Immature natural killer cell (primary cell): ENCODE data around the gene ADCY3. TPM values are rescaled to one million over a fixed set of nuclear protein-coding genes. Genes with fewer than 3 reads are reported as not detected.

ENCODE experiments used
- DNase-seq, 3 donors: peaks; one replicate each; pipeline ENCODE4 v3.0.0; 2022; ENCODE audit warnings: mixed read lengths in 1 of 3
- H3K27ac Mint-ChIP-seq, 6 donors: one replicate each; pipeline ENCODE4 v1.8.0; 2020; ENCODE audit warnings: mixed read lengths in 6 of 6, mild to moderate bottlenecking in 5 of 6, inconsistent platforms in 4 of 6, moderate library complexity in 3 of 6
- H3K27me3 Mint-ChIP-seq, 3 donors: one replicate each; pipeline ENCODE4 v1.8.0; 2020 to 2021; ENCODE audit warnings: low read depth in 3 of 3, mild to moderate bottlenecking in 3 of 3, mixed read lengths in 3 of 3, moderate library complexity in 3 of 3, inconsistent platforms in 1 of 3
- H3K36me3 Mint-ChIP-seq, 3 donors: one replicate each; pipeline ENCODE4 v1.8.0; 2020; ENCODE audit warnings: mixed read lengths in 3 of 3, inconsistent platforms in 2 of 3, mild to moderate bottlenecking in 2 of 3
- H3K4me1 Mint-ChIP-seq, 2 donors: one replicate each; pipeline ENCODE4 v1.8.0; 2020; ENCODE audit warnings: inconsistent platforms in 2 of 2, mild to moderate bottlenecking in 2 of 2, mixed read lengths in 2 of 2, moderate library complexity in 1 of 2
- H3K4me3 Mint-ChIP-seq, 5 donors: one replicate each; pipeline ENCODE4 v1.8.0; 2020; ENCODE audit warnings: mild to moderate bottlenecking in 5 of 5, mixed read lengths in 5 of 5, inconsistent platforms in 3 of 5, moderate library complexity in 3 of 5
- H3K9me3 Mint-ChIP-seq, 6 donors: one replicate each; pipeline ENCODE4 v1.8.0; 2020; ENCODE audit warnings: mild to moderate bottlenecking in 6 of 6, mixed read lengths in 6 of 6, inconsistent platforms in 4 of 6, moderate library complexity in 3 of 6
- polyA plus RNA-seq, 3 donors: library from polyadenylated mRNA; unstranded; fragments of 300-500 nt; fragmentation: Illumina TruSeq; gene quantifications; one replicate each; pipeline ENCODE4 v1.2.3, GENCODE V29; 2021

Gene ADCY3
- polyA plus RNA-seq, 3 donors from 2014 or later = 0.86 to 2.1 TPM; not detected in 1

DNA sequence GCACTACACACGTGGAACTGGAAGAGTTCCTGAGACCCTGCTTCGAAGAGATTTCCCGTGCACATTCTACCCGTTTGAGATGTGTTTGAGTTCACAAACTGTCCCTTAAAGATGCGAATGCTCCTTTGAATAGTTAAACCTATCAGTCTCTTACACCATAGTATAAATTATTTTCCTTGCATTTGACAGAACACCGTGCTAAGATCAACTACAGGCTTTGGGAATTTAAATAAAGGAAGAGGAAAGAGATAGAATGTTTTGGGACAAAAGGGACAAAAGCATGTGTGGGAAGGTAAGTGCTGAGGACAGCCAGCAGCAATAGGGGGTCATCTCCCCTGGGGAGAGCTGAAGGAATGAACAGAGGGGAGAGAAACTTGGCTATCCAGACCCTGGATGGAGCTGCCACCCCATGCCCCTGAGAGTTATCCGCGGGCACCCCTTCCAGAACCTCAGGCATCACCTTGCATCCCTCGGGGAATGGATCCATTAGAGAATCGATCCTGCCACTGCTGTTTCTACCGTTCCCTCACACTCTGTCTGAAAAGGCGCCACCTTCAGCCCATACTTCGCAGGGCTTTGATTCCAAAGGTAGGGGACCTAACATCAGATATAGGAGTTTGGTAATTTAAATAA is 888 bp upstream of the ADCY3 start:
- Mint-ChIP-seq H3K9me3 (no peaks in the 10 kb centered on the region), H3K4me1 (peaks cover 29 to 30% of the 10 kb centered on the region in 2 donors), H3K4me3 (peak overlapping the region; percentile 69 to 84 (median 80)), H3K36me3 (no peaks in the 10 kb centered on the region), H3K27ac (peak overlapping the region in 3 of 6 donors; percentile 36 to 68 (median 65)), H3K27me3 (peaks cover 6 to 12% (median 8%) of the 10 kb centered on the region in 3 donors)
- no peak for DNase-seq

DNA sequence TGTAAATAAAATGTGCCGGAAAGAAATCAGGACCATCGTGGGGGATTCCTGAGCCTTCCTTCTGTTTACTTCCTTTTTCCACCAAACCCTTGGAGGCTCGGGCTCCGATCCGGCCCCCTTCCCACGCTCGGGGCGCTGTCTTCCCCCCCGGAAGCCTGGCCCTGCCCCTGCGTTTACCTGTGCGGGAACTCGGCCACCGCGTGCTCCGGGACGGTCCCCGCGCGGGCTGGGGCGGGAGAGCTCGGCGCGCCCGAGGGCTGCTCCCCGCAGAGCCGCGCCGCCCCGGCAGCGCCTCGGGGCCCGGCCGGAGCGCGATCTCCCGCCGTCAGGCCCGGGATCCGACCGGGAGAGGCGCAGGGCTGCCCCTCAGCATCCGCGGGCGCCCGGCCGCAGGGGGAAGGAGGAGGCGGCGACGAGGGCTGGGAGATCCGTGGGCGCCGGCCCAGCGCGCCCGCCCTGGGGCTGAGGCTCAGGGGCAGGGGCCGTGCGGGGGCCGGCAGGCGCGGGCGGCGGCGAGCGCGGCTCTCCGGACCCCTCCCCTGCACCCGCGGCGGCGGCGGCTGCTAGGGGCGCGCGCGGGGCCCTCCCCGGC is 435 bp downstream of the ADCY3 start:
- Mint-ChIP-seq H3K9me3 (no peaks in the 10 kb centered on the region), H3K27me3 (peaks cover 6 to 12% (median 8%) of the 10 kb centered on the region in 3 donors), H3K36me3 (no peaks in the 10 kb centered on the region), H3K27ac (peak overlapping the region; percentile 18 to 91 (median 86)), H3K4me3 (peak overlapping the region; percentile 85 to 93 (median 92)), H3K4me1 (peaks cover 29 to 30% of the 10 kb centered on the region in 2 donors)
- no peak for DNase-seq

DNA sequence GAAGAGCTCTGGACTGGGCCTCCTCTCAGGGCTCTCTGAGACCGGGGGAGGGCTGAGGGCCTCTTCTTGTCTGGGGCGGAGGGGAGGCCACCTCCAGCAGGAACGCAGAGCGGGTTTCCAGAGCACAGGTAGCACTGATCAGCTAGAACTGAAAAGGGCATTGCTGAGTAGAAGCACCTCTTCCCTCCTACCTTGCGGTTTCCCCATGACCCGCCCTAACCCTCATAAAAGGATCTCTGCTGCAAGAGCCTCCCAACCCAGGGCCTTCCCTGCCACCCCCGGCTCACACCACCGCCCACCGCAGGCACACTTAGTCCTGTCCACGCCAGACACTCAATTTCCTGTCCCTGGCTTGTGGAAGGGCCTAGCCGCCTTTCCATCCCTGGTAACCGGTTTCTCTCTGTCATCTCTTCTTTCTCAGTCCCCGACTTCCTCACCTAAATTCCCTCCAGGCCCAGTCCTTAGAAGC is 966 bp downstream of the ADCY3 start:
- Mint-ChIP-seq H3K27me3 (peaks cover 6 to 12% (median 8%) of the 10 kb centered on the region in 3 donors), H3K9me3 (no peaks in the 10 kb centered on the region), H3K4me1 (peaks cover 29 to 30% of the 10 kb centered on the region in 2 donors), H3K36me3 (no peaks in the 10 kb centered on the region), H3K4me3 (peak overlapping the region; percentile 85 to 93 (median 92)), H3K27ac (peak overlapping the region; percentile 18 to 91 (median 86))
- peak; percentile 60 to 73 (median 71) for DNase-seq

DNA sequence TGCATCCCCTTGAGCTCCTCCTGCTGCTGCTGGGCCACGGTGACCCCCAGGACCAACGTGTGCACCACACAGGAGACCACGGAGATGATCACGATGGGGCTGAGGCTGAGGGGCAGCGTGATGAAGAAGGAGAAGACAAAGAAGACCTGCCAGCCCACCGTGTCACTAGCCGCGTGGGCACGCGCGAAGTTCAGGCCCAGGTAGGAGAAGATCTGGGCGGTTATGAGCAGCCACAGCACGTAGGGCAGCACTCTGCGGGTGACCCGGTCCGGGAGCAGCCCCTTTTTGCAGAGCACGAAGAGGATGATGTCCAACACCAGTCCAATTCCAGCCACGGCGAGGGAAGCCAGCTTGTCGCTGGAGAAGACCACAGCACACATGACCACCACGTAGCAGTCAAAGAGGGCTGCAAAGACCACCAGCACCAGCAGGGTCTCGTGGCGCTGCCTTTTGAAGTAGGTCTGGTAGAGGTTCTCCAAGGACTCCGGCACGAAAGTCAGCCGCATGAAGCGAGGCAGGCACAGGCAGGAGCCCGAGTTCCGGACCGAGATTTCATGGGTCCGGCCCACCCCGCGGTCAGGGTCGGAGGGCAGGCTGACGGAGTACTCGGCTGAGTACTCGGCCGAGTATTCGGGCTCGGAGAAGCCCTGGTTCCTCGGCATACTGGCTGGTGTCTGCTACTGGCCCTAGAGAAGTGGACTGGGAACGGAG is 1.6 kb downstream of the ADCY3 start:
- DNase-seq = no peak
- Mint-ChIP-seq H3K36me3 (no peaks in the 10 kb centered on the region), H3K9me3 (no peaks in the 10 kb centered on the region), H3K4me1 (peaks cover 29 to 30% of the 10 kb centered on the region in 2 donors), H3K4me3 (peak overlapping the region; percentile 85 to 93 (median 92)), H3K27me3 (peaks cover 6 to 11% (median 6%) of the 10 kb centered on the region in 3 donors), H3K27ac (peak overlapping the region in 3 of 6 donors; percentile 82 to 91 (median 87))

DNA sequence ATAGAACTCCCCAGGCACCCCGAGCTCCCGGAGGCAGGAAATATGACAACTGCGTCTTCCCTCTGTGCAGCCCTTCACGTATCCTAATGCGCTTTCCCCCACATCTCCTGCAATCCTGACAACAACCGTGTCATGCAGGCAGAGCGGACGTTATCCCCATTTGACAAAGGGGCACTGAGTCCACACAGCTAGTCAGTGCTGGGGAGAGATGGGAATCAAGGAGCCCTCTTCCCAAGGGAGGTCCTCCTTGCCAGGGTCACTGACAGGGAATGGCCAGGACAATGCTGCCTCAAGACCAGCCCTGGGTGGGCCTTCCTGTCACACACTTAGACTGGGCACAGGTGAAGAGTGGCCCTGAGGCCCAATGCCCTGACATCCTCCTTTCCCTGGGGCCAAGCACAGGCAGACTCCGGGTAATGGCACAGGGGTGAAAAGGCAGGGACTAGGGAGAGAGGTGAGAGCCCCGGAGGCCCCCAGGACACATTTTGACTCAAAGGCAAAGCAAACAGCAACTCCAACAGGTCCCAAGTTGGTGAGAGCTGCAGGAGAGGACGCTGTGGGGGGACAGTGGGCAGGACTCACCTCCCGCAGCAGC is 2.2 kb downstream of the ADCY3 start:
- Mint-ChIP-seq H3K36me3 (no peaks in the 10 kb centered on the region), H3K27me3 (peaks cover 6 to 13% (median 6%) of the 10 kb centered on the region in 3 donors), H3K4me1 (peaks cover 29 to 30% of the 10 kb centered on the region in 2 donors), H3K9me3 (no peaks in the 10 kb centered on the region), H3K4me3 (peak overlapping the region; percentile 85 to 93 (median 92)), H3K27ac (peak overlapping the region in 3 of 6 donors; percentile 10 to 47 (median 35))
- DNase-seq = no peak

DNA sequence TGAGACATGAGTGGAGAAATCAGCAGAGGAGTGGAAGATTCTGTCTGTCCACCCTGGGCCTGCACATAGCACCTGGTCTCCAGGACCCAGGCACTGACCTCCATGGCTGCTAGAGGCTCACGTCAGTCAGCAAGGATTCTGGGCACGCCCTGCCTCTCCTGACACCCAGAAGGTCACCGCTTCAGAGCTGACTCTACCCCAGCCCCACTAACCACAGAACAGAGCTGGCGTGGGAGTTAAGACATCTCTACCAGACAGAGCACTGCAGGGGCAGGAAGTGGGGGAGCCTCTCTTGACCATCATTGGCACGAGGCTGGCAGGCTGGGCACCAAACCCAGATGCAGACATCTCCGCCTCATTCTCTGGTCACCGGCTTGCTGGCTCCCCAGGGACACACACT is 3.0 kb downstream of the ADCY3 start:
- peak; percentile 30 to 46 (median 42) for DNase-seq
- Mint-ChIP-seq H3K4me1 (peaks cover 29 to 30% of the 10 kb centered on the region in 2 donors), H3K27ac (peak overlapping the region in 1 of 6 donors; percentile 32), H3K4me3 (peak overlapping the region in 3 of 5 donors; percentile 7 to 51 (median 38)), H3K36me3 (no peaks in the 10 kb centered on the region), H3K27me3 (peaks cover 6 to 13% (median 6%) of the 10 kb centered on the region in 3 donors), H3K9me3 (no peaks in the 10 kb centered on the region)

DNA sequence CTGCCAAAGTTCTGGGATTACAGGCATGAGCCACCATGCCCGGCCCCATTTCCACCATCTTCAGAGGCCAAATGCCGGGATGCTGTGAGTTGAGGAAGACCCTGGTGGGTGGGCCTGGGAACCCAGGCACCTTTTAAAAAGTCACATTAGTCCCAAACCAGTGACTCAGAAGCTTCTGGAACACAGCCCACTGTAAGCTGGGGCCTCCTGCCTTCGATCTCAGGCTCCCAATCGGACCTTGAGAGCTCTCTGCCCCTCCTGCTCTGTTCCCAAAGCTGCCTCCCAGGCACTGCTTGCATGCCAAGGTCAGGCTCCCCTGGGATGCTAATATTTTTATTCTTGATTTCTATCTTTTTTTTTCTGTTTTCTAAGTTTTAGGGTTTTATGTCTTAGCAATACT is 4.2 kb downstream of the ADCY3 start:
- no peaks in the 10 kb centered on the region for H3K36me3 Mint-ChIP-seq
- peaks cover 6 to 11% (median 6%) of the 10 kb centered on the region in 3 donors for H3K27me3 Mint-ChIP-seq
- no peak for DNase-seq
- no peak overlapping the region for H3K4me3 Mint-ChIP-seq
- peaks cover 24 to 27% of the 10 kb centered on the region in 2 donors for H3K4me1 Mint-ChIP-seq
- H3K27ac Mint-ChIP-seq = peak overlapping the region in 1 of 6 donors; percentile 22
- H3K9me3 Mint-ChIP-seq = no peaks in the 10 kb centered on the region

DNA sequence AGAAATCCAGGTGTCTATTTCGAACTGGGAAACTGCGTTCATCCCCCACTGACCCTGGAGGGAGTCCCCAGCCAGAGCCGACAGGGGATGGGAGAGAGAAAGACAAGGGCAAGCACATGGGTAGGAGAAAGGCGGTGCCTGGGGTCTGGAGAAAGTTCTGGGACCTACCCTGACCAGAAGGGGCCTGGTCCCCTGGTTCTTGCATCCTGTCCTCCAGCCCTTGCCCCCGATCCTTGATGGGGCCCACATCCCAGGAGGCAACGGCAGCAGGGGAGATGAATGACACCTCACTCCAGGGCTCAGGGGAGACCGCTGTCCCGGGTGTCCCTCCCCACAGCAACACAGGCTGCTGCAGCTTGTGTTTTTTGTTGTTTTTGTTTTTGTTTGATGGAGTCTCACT is 4.9 kb downstream of the ADCY3 start:
- peaks cover 21 to 25% of the 10 kb centered on the region in 2 donors for H3K4me1 Mint-ChIP-seq
- H3K36me3 Mint-ChIP-seq = peaks cover 0 to under 1% (median 0%) of the 10 kb centered on the region in 3 donors
- no peaks in the 10 kb centered on the region for H3K9me3 Mint-ChIP-seq
- no peak overlapping the region for H3K27ac Mint-ChIP-seq
- H3K27me3 Mint-ChIP-seq = peaks cover 6 to 9% (median 6%) of the 10 kb centered on the region in 3 donors
- no peak overlapping the region for H3K4me3 Mint-ChIP-seq
- no peak for DNase-seq

DNA sequence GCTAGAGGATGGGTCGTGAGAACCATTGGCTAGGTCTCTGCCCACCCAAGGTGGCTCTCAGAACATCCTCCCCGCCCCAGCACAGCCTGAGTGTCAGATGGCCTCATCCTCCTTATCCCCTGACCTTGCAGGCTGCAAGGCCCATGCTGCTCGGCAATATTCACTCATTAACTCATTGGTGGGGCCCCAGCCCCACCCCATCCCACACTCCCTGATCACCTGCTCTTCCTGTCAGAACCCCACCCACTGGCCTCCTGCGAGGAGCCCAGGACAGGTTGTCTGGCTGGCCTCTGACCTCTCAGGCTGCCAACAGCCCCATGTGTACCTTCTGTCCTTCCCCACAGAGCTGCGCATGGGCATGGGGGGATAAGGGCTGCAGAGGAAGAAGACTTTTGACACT is 5.3 kb downstream of the ADCY3 start:
- no peak for DNase-seq
- Mint-ChIP-seq H3K4me1 (peaks cover 21 to 25% of the 10 kb centered on the region in 2 donors), H3K27ac (no peak overlapping the region)

DNA sequence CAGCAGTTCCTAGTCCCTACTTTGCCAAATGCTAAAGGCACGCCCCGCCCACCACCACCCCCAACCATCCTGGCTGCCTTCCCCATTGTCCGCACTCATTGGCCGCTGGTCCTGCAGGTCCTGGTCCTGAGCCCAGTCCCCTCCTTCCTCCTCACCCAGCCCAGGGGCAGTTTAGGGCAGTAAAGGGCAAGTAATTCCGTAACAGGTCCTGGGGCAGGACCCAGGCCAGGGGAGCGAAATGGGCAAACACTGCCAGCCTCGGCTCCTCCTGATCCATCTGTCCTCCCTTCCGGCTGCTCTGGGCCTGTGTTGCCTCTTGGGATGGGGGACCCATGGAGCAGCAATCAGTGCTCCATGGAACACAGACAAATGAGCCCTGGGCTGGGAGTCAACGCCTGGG is 6.1 kb downstream of the ADCY3 start:
- no peak for DNase-seq
- Mint-ChIP-seq H3K27me3 (peaks cover 2 to 5% (median 2%) of the 10 kb centered on the region in 3 donors), H3K4me1 (peaks cover 14 to 20% of the 10 kb centered on the region in 2 donors), H3K36me3 (peaks cover 0 to 4% (median 0%) of the 10 kb centered on the region in 3 donors), H3K27ac (no peak overlapping the region), H3K4me3 (no peak overlapping the region), H3K9me3 (no peaks in the 10 kb centered on the region)

More for the DNA sequence above, 5.3 kb downstream of the ADCY3 start:
- Mint-ChIP-seq H3K4me3 (no peak overlapping the region), H3K36me3 (peaks cover 0 to 4% (median 0%) of the 10 kb centered on the region in 3 donors), H3K9me3 (no peaks in the 10 kb centered on the region), H3K27me3 (peaks cover 6 to 9% (median 6%) of the 10 kb centered on the region in 3 donors)

DNA sequence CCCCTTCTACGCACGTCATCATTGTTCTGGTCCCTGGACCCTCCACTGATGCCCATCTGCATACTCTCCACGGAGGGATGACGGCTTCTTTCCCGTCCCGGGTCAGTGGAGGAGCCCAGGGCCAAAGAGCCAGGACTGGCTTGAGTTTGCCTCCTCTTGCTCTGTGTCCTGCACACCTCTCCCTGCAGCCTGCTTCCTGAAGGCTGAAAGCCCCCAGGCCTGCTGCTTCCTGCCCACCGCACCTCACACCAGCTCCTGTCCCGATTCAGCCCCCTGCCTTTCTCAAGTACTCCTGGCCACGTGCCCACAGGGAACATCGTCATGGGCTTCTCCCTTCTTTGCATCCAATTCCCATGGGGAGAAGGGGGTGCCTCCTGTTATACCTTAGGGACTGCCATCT is 7.1 kb downstream of the ADCY3 start:
- Mint-ChIP-seq H3K27ac (no peak overlapping the region), H3K9me3 (no peaks in the 10 kb centered on the region), H3K4me1 (peaks cover 12% of the 10 kb centered on the region in 2 donors), H3K36me3 (peaks cover 0 to 4% (median 0%) of the 10 kb centered on the region in 3 donors), H3K4me3 (no peak overlapping the region), H3K27me3 (peaks cover 0 to 4% (median 2%) of the 10 kb centered on the region in 3 donors)
- no peak for DNase-seq

DNA sequence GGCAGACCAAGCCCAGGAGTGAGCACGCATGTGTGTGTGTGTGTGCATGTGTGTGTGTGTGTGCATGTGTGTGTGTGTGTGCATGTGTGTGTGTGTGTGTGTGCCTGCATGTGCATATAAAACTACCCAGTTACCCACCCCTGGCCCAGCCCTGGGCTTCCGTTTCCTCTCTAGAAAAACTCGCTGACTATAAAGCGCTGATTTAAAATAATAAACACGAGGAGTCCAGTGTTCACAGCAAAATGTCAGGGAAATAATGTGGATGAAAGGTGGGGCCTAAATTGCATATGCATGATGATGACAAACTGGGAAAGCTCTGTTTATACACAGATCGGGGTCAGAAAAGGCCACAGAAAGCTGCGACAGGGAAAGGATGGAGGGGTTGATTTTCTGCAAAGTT is 7.5 kb downstream of the ADCY3 start:
- H3K27ac Mint-ChIP-seq = no peak overlapping the region

DNA sequence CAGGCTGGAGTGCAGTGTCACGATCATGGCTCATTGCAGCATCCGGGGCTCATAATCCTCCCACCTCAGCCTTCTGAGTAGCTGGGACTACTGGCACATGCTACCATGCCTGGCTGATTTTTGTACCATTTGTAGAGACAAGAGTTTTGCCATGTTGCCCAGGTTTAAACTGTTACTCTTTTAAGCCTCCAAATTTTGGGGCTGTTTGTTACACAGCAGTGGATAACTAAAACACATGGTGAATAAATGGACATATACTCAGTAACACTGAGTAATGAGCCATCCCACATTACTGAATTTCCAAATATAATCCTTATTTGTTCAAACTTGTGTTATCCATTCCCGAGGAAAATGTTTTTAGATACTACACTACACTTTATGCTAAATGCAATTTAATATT is 9.8 kb downstream of the ADCY3 start:
- H3K27ac Mint-ChIP-seq = no peak overlapping the region

More for the DNA sequence above, 7.5 kb downstream of the ADCY3 start:
- peaks cover 0 to 4% (median 2%) of the 10 kb centered on the region in 3 donors for H3K27me3 Mint-ChIP-seq
- no peak overlapping the region for H3K4me3 Mint-ChIP-seq
- peaks cover 0 to 4% (median 0%) of the 10 kb centered on the region in 3 donors for H3K36me3 Mint-ChIP-seq
- no peak for DNase-seq
- peaks cover 7 to 8% of the 10 kb centered on the region in 2 donors for H3K4me1 Mint-ChIP-seq
- no peaks in the 10 kb centered on the region for H3K9me3 Mint-ChIP-seq

More for the DNA sequence above, 9.8 kb downstream of the ADCY3 start:
- H3K4me3 Mint-ChIP-seq = no peak overlapping the region
- peaks cover 0 to 4% (median 0%) of the 10 kb centered on the region in 3 donors for H3K36me3 Mint-ChIP-seq
- H3K4me1 Mint-ChIP-seq = no peaks in the 10 kb centered on the region
- DNase-seq = no peak
- H3K27me3 Mint-ChIP-seq = peaks cover 0 to 5% (median 0%) of the 10 kb centered on the region in 3 donors
- H3K9me3 Mint-ChIP-seq = no peaks in the 10 kb centered on the region
